DMS79 (cell line): ENCODE data around the gene VGF.
"Not testable (repeated sequence)": the region's sequence is repeated elsewhere in the genome, so short reads cannot be mapped to it uniquely, and the experiment has no call there.

Experiments
- DNase-seq: peaks from one replicate; lab custom pipeline; 2025; lab: John Stamatoyannopoulos, UW

VGF gene

DNA sequence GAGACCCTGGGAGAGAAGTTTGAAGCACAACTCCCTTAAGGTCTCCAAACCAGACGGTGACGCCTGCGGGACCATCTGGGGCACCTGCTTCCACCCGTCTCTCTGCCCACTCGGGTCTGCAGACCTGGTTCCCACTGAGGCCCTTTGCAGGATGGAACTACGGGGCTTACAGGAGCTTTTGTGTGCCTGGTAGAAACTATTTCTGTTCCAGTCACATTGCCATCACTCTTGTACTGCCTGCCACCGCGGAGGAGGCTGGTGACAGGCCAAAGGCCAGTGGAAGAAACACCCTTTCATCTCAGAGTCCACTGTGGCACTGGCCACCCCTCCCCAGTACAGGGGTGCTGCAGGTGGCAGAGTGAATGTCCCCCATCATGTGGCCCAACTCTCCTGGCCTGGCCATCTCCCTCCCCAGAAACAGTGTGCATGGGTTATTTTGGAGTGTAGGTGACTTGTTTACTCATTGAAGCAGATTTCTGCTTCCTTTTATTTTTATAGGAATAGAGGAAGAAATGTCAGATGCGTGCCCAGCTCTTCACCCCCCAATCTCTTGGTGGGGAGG, 27.6 kb downstream of the VGF start:
- DNase-seq = no peak

GRCh38 chr7:101134399-101134980, 30.9 kb downstream of the VGF start:
- peak; percentile 14 for DNase-seq

DNA sequence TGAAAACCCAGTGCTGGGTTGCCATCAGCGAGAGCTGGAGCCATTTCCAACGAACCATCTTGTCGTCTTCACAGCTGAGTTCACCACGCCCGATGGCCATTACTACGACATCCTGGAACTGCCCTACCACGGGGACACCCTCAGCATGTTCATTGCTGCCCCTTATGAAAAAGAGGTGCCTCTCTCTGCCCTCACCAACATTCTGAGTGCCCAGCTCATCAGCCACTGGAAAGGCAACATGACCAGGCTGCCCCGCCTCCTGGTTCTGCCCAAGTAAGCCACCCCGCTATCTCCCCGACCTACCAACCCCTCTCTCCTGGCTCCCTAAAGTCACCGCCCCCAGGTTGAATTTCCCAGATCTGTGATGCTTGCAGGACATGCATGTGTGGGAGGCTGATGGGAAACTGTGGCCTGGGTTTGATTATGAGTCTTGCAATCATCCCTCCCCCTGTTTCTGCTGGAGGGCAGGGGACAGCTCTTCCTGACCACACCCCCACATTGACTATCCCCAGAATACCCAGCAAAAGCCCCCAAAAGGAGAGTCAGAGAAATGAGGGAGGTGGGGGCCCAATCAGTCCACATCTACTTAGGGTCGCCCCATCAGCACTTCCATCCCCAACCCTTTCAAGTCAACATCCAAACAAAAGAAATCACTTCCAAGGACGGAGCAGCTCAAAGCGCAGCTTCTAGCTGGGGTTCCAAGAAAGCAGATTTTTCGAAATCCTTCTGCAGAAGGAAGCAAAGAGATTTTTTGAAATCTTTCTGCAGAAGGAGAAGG, 31.6 kb downstream of the VGF start:
- DNase-seq = no peak

DNA sequence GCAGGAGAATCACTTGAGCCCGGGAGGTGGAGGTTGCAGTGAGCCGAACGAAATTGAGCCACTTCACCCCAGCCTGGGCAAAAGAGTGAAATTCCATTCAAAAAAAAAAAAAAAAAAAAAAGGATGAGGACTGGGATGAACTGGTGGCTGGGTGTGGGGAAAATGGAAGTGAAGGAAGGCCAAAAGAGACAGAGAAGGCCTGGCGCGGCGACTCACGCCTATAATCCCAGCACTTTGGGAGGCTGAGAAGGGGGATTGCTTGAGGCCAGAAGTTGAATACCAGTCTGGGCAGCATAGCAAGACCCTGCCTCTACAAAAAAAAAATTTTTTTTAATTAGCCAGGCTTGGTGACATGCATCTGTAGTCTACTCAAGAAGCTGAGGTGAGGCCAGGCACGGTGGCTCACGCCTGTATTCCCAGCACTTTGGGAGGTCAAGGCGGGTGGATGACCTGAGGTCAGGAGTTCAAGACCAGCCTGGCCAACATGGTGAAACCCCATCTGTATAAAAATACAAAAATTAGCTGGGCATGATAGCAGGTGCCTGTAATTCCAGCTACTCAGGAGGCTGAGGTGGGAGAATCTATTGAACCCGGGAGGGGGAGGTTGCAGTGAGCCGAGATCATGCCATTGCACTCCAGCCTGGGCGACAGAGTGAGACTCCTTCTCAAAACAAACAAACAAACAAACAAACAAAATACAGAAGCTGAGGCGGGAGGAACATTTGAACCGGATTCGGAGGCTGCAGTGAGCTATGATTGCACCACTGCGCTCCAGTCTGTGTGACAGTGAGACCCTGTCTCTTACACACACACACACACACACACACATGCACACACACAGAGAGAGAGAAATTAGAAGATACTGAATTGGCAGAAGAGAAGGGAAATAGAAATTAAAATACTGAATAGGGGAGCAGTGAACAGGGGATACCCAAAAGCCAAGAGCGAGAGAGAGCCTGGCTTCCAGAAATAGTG, 32.5 kb downstream of the VGF start:
- DNase-seq = not testable (repeated sequence)

DNA sequence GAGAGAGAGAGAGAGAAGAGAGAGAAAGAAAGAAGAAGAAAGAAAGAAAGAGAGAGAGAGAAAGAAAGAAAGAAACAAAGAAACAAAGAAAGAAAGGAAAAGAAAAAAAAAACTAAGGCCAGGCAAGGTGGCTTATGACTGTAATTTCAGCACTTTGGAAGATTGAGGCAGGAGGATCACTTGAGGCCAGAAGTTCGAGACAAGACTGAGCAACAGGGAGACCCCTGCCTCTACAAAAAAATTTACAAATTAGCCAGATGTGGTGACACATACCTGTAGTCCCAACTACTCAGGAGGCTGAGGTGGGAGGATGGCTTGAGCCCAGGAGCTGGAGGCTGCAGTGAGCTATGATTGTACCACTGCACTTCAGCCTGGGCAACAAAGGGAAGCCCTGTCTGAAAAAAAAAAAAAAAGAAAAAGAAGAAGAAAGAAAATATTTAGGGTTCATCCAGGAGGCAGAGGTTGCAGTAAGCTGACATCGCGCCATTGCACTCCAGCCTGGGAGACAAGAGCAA, 35.7 kb downstream of the VGF start:
- DNase-seq = no peak

DNA sequence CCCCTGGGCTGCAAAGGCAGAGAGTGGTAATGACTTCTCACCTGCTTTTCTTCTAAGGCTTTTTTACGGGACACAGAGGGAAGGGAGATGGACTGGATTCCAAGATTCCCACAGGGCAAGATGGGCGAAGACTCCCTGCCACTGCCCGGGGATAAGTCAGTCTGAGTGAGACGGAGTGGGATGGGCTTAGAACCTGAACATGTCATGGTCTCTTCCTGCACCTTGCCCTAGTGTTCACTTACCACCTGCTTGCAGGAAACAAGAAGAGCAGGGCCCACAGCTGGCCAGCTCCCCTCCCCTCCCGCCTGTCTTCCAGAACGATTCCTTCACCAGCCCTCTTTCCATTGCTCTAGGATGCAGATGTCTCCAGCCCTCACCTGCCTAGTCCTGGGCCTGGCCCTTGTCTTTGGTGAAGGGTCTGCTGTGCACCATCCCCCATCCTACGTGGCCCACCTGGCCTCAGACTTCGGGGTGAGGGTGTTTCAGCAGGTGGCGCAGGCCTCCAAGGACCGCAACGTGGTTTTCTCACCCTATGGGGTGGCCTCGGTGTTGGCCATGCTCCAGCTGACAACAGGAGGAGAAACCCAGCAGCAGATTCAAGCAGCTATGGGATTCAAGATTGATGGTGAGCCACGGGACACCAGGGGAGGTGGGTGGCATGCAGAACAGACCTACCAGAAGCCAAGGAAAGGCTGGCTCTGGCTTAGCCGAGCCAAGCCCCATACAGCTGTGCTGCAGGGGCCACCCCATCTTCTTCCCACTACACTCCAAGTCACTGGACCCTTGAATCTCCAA, 37.1 kb downstream of the VGF start:
- DNase-seq = no peak

DNA sequence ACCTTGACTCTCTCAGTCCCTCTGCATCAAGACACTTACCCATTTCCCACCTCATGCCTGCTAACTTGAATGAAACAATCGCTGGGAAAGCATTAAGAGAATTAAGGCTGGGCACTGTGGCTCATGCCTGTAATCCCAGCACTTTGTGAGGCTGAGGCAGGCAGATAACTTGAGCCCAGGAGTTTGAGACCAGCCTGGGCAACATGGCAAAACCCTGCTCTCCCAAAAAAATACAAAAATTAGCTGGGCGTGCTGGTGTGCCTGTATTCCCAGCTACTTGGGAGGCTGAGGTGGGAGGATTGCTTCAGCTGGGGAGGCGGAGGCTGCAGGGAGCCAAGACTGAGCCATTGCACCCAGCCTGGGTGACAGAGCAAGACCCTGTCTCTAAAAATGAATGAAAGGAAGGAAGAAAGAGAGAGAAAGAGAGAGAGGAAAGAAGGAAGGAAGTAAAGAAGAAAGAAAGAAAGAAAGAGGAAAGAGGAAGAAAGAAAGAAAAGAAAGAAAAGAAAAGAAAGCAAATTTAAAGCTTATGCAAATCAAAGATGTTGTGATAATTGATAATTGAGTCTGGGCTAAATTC, 37.8 kb downstream of the VGF start:
- no peak for DNase-seq

DNA sequence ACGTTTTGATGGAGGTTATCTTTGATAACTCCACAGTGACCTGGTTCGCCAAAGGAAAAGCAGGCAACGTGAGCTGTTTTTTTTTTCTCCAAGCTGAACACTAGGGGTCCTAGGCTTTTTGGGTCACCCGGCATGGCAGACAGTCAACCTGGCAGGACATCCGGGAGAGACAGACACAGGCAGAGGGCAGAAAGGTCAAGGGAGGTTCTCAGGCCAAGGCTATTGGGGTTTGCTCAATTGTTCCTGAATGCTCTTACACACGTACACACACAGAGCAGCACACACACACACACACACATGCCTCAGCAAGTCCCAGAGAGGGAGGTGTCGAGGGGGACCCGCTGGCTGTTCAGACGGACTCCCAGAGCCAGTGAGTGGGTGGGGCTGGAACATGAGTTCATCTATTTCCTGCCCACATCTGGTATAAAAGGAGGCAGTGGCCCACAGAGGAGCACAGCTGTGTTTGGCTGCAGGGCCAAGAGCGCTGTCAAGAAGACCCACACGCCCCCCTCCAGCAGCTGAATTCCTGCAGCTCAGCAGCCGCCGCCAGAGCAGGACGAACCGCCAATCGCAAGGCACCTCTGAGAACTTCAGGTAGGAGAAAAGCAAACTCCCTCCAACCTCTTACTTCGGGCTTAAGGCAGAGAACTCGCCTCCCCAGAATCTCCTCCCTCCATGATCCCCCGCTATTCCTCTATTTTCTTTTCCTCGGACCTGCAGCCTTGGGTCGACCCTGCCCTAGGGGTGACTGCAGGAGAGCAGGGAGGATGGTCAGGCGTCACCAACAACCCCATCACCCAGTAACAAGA, 38.5 kb downstream of the VGF start, which contains the start of gene SERPINE1:
Gene SERPINE1 (plus strand): TSS at position 454 of the 809 bp plus-strand sequence. CDS start 1,290 bp downstream, outside the sequence.
- peak; percentile 47 for DNase-seq

- DNase-seq = no peak
Observed at GRCh38 chr7:101125989-101126650, 39.2 kb downstream of the VGF start.

GRCh38 chr7:101124376-101125056, 40.9 kb downstream of the VGF start:
- DNase-seq = no peak

GRCh38 chr7:101123703-101124068, 41.7 kb downstream of the VGF start:
- no peak for DNase-seq

GRCh38 chr7:101122933-101123702, 42.3 kb downstream of the VGF start:
- DNase-seq = no peak

DNA sequence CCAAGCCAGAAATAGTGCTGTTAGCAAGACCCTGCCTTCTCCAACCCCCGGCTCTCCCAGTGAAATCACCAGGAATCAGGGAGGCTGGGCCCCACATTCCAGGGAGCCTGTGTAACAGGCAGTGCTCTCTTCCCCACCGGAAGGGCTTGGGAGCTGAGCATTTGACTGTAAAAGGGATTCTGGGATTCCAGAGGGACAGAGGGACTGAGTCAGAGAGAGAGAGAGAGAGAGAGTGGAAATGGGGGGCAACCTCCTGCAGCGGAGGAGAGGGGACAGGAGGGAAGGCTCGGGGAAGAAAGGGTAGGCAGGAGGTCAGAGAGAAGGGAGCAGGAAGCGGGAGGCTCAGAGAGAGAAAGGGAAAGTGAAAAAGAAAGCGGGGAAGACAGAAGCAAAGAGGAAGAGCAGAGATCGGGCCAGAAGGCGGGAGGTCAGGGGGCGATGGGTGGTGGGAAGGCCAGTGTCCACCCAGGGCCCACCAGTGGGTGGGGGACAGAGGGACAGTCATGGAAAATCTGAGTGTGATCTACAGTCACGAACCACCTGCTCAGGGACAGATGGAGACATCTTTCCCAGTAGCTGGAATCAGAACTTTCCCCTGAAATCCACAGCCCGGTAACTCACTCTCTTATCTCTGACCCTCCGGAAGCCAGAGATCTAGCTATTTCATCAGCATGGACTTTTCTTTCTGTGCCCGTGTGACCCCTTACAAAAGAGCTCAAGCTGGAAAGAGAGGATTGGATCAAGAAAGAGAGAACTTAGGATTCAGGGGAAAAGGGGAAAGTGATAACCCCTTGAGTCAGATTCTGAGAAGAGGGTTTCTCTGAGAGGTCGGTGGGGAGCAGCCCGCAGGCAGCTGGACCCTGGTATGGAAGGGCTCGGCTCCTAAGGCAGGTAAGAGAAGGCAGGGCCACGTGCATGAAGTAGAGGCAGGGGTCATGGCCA, 43.1 kb downstream of the VGF start:
- DNase-seq = no peak

- not testable (repeated sequence) for DNase-seq
Observed at GRCh38 chr7:101121631-101121990, 43.8 kb downstream of the VGF start.

DNA sequence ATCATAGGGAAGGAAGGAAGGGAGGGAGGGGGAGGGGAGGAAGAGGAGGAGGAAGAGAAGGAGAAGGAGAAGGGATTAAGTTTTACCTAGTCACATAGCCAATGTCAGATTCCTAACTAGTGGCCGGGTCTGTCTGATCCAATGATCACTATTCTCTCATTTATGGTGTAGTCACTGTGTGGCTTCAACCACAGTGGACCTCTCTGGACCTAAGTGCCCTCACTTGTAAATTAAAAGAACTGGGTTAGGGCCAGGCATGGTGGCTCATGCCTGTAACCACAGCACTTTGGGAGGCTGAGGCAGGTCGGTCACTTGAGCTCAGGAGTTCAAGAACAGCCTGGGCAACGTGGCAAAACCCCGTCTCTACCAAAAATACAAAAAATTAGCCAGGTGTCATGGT, 45.1 kb downstream of the VGF start:
- no peak for DNase-seq

- DNase-seq = no peak
Observed at GRCh38 chr7:101119876-101120275, 45.5 kb downstream of the VGF start.

GRCh38 chr7:101118856-101119255, 46.5 kb downstream of the VGF start:
- no peak for DNase-seq
